NT2/D1 (cell line): ENCODE results near the gene FAM163B.

Experiments used
- SUZ12 ChIP-seq: IDR thresholded peaks from 2 replicates; pipeline ENCODE4 v1.6.1; 2011; ENCODE audit not compliant: insufficient read length, insufficient read depth; ENCODE audit errors: extremely low read depth
- ZNF274 ChIP-seq: IDR thresholded peaks from 2 replicates; pipeline ENCODE4 v1.6.1; 2011; ENCODE audit warnings: mild to moderate bottlenecking, low read depth, low read length

DNA sequence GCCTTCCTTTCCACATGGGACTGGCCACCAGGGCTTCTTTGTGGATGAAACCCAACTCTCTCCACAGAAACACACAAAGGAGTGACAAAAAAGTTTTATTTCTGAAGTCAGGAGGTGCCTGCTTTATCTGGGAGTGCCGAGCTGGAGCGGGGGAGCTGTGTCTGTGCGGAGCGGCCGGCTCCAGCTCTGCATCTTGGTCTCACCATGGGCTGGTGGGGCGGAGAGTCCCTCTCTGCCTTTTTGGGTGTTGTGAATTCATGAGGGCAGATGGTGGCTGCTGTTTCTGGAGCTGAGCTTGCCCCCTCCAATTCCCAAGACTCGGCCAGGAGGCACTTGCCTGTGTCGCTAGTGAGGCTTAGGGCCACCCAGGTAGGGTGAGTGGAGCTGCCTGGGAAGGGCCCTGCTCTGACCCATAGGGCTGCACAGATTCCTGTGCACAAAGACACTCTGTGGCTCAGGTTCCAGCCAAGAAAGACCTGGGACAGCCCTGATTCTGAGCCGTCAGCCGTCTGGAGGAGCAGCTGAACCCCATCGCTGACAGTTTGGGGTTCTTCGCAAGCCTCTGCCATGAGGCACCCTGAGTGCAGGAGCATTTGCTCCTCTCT lies 28.4 kb upstream of the FAM163B start:
- no peak for TF ChIP-seq SUZ12
- no peak for TF ChIP-seq ZNF274
